GM21528 (cell line): ENCODE measurements around the gene SP2.

Experiments used
- ATAC-seq: cut with Tn5 transposase; IDR thresholded peaks from one replicate; pipeline ENCODE4 v1.9.1; 2021; ENCODE audit warnings: mild to moderate bottlenecking, moderate library complexity; ENCODE audit not compliant: unreplicated experiment, low FRiP score

Gene SP2

DNA sequence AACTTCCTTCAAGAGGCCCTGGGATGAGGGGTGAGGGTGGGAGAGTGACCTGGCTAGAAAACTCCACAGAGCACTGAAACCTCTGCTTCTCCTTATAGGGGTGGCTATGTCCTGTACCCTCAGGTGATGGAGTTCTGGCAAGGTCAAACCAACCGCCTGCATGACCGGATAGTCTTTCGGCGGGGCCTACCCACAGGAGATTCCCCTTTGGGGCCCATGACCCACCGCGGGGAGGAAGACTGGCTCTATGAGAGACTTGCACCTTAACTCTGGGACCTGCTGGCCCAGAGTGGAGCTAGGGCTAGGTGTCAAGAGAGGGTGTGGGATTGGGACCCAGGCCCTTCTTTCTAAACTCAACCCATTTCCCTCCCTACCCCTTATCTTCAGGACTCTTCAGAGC, 50.5 kb downstream of the SP2 start:
- no peak for ATAC-seq

GRCh38 chr17:47946929-47947397, 50.9 kb downstream of the SP2 start:
- ATAC-seq, result no peak

DNA sequence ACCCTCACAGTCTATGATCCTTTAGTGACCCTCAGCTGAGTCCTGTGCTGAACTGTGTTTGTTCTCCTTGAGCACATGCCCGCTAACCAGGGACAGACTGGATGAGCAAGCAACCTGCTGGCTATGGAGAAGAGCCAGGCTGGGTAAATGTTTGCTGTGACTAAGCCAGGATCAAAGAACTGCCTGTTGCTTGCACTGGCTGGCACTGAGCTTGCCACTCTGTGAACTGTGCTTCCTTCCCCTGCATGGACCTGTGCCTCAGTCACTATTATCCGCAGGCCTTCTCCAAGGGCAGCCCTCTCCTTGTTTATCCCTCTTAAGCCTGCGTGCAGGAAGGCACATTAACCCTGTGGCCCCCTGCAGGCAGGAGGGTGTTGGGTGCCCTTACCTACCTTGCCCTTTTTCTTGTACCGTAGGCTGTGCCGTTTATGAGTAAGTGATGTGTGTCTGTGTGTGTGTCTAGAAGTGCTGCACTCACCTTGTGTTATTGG, 52.7 kb downstream of the SP2 start:
- no peak for ATAC-seq

GRCh38 chr17:47949197-47949759, 53.2 kb downstream of the SP2 start:
- no peak for ATAC-seq

GRCh38 chr17:47949946-47950345, 53.9 kb downstream of the SP2 start:
- ATAC-seq, result no peak

GRCh38 chr17:47950448-47950847, 54.4 kb downstream of the SP2 start:
- no peak for ATAC-seq

GRCh38 chr17:47952171-47953021, 56.4 kb downstream of the SP2 start:
- ATAC-seq, result no peak

- ATAC-seq, result no peak
These were observed 57.9 kb downstream of the SP2 start for GRCh38 chr17:47953909-47954308.

- ATAC-seq, result no peak
These were observed 59.7 kb downstream of the SP2 start for GRCh38 chr17:47955497-47956461.

DNA sequence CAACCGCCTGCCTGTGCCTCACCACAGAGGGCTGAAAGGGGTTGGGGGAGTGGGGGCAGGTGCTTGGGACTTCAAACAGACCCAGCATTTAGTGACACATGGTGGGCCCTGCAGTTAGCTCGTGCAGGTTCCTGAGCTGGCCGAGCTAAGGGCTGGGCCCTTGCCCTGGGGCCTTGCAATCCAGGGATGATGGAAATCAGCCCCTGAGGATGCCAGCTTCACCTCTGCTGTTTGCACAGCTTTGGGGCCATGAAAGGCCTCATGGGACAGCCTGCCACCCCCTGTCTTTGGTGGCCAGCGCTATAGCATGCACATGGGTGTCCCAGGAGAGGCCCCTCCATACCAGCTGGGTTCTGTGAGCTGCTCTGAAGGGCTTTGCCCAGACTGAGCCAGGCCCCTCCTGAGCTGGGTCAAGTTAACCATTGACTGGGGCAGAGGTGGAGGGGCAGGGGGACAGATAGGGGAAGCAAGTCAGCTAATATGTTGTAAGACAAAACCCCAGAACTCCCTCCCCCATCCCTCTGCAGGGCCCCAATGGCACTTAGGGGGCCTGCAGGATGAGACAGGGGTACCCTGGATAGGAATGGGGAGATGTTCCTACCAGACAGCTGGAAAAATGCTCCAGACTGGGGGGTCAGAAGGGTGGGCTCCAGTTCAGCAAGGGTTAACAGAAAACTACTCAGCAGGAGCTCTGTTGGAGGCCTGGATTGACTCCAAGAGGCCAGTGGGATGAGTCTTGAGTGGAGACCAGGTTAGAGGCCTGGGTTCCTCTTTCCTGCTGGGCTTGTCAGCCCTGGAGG, 61.0 kb downstream of the SP2 start:
- no peak for ATAC-seq

DNA sequence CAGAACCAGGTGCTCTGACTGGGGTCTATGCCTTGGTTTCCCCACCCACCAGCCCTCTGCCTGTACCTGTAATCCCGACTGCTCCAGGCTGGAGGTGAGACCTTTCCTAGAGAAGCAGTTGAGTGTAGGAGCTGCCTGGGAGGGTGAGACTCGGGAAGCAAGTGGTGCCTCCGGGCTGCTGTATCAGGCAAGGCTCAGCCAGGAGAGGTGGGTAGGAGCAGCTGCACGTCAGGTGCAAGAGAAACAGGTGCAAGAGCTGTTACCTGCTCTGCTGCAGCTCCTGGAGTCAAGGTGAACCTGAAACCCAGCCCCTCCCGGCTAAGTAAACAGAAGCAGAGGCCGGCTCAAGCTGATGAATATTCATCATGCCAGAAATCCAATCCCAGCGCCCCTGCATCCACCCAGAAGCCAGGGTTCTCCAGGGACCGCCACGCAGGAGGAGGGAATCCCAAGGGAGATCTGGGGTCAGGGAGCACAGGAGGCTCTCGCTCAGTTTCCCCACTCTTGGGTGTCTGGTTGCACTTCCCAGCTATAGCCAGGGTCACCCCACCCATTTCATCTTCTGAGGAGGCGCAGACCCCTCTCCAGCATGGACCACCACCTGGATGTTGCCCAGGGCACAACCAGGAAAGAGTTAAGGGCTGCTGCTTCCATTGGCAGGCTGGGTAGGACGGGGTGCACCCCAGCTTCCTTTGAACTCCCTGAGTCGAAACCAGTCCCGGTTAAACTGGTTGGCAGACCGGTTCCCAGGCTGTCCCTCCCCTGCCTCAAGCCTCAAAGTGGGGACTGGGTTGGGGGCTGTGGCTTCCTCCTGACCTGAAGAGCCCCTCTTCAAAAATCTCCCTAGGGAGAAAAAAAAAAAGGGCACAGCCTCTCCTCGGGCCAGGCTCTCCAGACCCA, 61.8 kb downstream of the SP2 start, which contains the start of gene PRR15L:
Gene PRR15L (minus strand): TSS at position 293 of the 900 bp plus-strand sequence. CDS start 4,649 bp downstream, outside the sequence.
- ATAC-seq, result no peak

DNA sequence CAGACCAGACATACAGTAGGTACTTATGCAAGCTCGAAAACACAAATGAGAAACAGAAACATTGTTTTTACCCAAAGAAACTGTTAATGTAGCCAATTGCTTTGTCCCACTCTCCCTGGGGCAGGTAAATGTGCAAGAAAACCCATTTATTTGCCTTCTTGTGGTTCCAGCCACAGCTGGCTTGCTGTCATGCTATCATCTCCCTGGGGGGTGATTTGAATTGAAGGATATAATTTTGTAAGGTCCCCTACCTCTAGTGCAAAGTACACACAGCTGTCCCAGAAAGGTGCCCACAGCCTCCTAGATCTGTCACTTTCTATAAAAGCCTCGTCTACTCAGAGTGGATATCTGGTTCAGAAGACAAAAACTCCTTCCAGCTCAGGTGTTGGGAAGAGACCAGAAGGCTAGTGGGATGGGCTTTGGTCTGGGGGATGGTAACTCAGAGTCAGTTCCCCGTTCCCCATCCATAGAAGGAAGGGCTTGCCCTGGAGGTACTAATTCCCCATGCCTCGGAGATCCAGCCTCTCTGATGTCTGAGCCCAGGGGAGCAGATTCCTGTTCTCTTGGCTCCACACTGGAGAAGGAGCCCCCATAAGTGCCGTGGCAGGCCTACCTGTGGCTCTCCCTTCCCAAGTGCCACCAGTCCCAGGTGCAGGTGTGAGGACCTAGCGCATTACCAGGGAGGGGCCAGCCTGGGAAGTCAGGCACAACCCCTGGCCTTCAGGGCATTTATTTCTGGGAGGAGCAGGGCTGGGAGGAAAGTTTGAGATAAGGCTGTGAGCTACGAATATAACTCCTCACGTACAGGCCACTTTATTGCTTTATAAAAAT, 64.0 kb downstream of the SP2 start:
- no peak for ATAC-seq

DNA sequence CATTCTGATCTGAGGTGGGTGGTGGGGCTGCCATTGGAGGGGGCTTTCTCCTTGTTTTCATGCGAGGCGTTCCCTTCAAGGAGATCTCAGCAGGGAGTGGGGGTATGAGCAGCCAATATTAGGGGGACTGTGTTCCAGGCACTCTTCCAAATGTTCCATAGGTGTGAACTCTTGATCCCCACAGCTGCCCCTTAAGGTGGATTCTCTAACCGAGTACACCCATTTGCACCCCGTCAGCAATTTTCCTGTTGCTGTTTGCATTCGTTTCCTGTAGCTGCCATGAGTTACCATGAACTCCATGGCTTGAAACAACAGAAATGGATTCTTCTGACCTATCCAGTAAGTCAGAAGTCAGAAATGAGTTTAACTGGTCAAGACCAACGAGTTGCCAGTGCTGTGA, 65.4 kb downstream of the SP2 start:
- ATAC-seq, result no peak

DNA sequence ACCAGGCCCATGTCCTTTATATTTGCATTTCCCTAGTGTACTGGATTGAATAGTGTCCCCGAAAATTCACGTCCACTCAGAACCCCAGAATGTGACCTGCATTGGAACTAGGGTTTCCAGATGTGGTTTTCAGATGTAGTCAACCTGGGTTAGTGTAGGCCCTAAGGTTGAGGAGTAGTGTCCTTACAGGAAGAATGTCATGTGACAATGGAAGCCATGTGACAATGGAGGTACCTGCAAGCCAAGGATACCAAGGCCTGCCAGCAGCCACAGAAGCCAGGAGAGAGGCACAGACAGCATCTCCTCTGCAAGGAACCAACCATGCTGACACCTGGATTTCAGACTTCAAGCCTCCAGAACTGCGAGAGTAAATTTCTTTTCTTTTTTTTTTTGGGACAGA, 66.9 kb downstream of the SP2 start:
- no peak for ATAC-seq

- no peak for ATAC-seq
These were observed 68.8 kb downstream of the SP2 start for GRCh38 chr17:47964856-47965255.

DNA sequence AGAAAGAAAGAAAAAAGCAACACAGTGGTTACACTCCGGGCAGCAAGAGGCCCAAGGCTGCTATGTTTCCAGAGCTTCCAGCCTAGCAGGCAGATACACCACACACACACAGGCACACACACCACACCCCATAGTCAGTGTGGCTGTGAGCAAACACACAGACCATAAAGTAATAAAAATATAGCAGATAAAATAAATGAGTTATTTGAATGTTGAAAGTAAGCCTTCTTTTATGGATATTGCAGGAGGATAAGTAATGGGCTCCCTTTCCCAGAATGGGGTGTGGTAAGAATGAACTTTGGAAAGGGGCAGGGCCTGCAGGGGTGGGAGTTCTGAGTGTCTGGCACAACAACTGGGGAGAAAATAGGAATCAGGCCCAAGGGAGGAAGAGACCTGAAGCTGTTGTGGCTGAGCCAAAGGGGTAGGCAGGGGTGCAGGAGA, 70.1 kb downstream of the SP2 start:
- ATAC-seq, result no peak

DNA sequence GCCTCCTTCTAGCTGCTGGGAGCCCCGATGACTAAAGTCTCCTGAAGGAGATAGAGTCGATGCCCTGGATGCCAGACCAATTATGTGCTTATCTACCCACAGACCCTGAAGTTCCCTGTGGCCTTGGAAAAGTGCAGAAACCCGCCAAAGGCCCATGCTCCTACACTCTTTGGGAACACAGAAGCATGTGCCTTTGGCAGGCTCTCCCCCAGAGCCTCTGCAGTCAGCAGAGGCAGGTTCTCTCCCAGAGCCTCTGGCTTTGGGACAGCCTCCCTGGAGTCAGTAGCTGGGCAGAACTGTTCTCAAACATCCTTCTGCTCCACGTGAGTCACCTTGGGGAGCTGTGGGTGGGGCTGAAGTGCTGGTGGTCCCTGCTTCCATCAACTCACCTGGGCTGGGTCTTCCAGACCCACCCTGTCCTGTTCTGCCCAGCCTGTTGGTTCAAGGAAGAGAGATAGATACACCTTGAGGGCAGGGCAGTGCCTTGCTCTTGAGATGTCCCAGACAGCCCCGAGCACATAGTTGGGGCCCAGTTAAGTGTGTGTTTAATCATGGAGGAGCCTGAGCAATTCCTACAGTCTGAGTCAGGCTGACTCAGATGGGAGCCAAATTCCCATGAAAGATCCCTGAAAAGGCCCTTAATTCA, 71.7 kb downstream of the SP2 start:
- ATAC-seq, result no peak
